Nephron (organoid): ENCODE measurements around the gene WFDC12.
A peak's percentile ranks its signal among the peaks of the same experiment; 100 is the strongest.

Experiments
- H3K27ac Mint-ChIP-seq, 3 experiments: 2 replicates each; pipeline ENCODE4 v1.8.0; 2020; ENCODE audit warnings: mixed read lengths in 3 of 3, mild to moderate bottlenecking in 2 of 3, moderate library complexity in 1 of 3
- H3K27me3 Mint-ChIP-seq: 2 replicates; pipeline ENCODE4 v1.8.0; 2021; ENCODE audit warnings: low read depth, mild to moderate bottlenecking, moderate library complexity, mixed read lengths
- H3K36me3 Mint-ChIP-seq: 2 replicates; pipeline ENCODE4 v1.8.0; 2020; ENCODE audit warnings: low read depth, mixed read lengths
- H3K4me1 Mint-ChIP-seq: 2 replicates; pipeline ENCODE4 v1.8.0; 2020; ENCODE audit warnings: mixed read lengths
- H3K4me3 Mint-ChIP-seq, 3 experiments: 2 replicates each; pipeline ENCODE4 v1.8.0; 2020; ENCODE audit warnings: mild to moderate bottlenecking in 3 of 3, mixed read lengths in 3 of 3, moderate library complexity in 2 of 3
- H3K9me3 Mint-ChIP-seq: 2 replicates; pipeline ENCODE4 v1.8.0; 2020; ENCODE audit warnings: mixed read lengths
- TF ChIP-seq, protein P1 (sequence below), 3 experiments: fragments of 200-600 bp; sonication (generic); IDR thresholded peaks; one replicate each; pipeline ENCODE4 v1.5.0; 2021; ENCODE audit warnings: antibody characterized with exemption in 3 of 3; ENCODE audit not compliant: unreplicated experiment in 3 of 3

Gene WFDC12

DNA sequence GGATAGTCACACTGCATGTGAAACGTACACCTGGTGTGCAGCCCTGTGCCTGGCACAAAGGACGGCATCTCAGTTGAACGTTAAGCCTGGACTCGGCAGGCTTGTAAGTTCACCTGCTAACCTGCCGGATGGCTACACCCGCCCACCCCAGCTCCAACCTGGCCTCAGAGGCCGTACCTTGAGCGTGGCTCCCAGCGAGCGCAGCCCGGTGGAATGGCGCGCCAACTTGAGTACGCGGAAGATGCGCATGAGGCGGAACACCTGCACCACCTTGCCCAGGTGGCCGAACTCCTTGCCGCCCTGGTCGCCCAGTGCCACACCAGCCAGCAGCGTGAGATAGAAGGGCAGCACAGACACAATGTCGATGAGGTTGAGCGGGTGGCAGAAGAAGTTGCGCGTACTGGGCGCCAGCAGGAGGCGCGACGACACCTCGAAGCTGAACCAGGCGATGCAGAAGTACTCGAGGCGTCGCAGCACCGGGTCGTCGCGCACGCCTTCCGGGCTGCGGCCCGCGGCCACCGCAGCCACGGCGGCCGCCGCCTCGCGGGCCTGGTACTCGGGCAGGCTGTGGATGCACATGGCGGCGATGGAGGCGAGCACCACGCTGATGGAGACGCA, 26.7 kb downstream of the WFDC12 start:
- peak overlapping the region in 1 of 3 experiments; percentile 29 for H3K4me3 Mint-ChIP-seq
- no peak overlapping the region for H3K27ac Mint-ChIP-seq
- TF ChIP-seq, protein P1, sequence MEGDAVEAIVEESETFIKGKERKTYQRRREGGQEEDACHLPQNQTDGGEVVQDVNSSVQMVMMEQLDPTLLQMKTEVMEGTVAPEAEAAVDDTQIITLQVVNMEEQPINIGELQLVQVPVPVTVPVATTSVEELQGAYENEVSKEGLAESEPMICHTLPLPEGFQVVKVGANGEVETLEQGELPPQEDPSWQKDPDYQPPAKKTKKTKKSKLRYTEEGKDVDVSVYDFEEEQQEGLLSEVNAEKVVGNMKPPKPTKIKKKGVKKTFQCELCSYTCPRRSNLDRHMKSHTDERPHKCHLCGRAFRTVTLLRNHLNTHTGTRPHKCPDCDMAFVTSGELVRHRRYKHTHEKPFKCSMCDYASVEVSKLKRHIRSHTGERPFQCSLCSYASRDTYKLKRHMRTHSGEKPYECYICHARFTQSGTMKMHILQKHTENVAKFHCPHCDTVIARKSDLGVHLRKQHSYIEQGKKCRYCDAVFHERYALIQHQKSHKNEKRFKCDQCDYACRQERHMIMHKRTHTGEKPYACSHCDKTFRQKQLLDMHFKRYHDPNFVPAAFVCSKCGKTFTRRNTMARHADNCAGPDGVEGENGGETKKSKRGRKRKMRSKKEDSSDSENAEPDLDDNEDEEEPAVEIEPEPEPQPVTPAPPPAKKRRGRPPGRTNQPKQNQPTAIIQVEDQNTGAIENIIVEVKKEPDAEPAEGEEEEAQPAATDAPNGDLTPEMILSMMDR (IDR thresholded peaks at IDR 0.05; ENCODE audit: unreplicated experiment in 3 of 3) = no peak
- H3K4me1 Mint-ChIP-seq = no peaks in the 10 kb centered on the region
- H3K27me3 Mint-ChIP-seq = peaks cover 68% of the 10 kb centered on the region
- H3K36me3 Mint-ChIP-seq = no peaks in the 10 kb centered on the region
- H3K9me3 Mint-ChIP-seq = no peaks in the 10 kb centered on the region

DNA sequence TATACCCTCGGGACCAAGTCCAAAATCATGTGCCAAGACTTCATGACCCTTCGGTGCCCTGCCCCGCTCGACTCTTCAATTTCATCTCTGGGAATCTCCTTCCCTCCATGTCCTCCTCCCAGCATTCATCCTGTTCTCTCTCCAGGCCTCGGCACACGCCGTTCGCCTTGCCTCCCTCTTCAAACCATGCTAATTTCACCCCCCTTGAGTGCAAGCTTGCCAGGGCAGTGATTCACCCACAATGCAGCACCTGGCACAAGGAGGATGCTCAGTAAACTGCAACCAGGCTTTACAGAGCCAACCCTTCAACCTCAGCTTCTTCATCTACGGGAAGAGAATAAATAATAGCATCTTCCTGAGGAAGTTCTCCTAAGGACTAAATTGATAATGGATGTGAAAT, 27.5 kb downstream of the WFDC12 start:
- TF ChIP-seq, protein P1 (IDR thresholded peaks at IDR 0.05; ENCODE audit: unreplicated experiment in 3 of 3) = no peak
- Mint-ChIP-seq H3K27ac (no peak overlapping the region), H3K4me1 (no peaks in the 10 kb centered on the region), H3K9me3 (no peaks in the 10 kb centered on the region), H3K27me3 (peaks cover 60% of the 10 kb centered on the region), H3K36me3 (no peaks in the 10 kb centered on the region), H3K4me3 (no peak overlapping the region)

DNA sequence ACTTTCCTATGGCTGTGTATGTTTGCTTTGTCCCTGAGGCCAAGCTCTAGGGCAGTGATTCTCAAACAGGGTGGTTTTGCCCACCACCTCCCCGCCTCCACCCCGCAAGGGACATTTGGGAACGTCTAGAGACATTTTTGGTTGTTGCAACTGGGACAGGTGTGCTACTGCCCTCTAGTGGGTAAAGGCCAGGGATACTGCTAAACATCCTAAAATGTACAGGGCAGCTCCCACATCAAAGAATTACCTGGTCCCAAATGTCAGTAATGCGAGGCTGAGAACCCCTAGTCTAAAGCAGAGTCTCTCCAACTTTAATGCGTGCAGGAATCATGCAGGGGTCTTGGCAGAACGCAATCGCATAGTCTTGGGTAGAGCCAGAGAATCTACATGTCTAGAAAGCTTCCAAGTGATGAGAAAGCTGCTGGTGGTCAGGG, 28.4 kb downstream of the WFDC12 start:
- no peaks in the 10 kb centered on the region for H3K4me1 Mint-ChIP-seq
- no peaks in the 10 kb centered on the region for H3K9me3 Mint-ChIP-seq
- peaks cover 51% of the 10 kb centered on the region for H3K27me3 Mint-ChIP-seq
- TF ChIP-seq, protein P1 (IDR thresholded peaks at IDR 0.05; ENCODE audit: unreplicated experiment in 3 of 3) = peak; percentile 66 to 68 (median 68)
- H3K36me3 Mint-ChIP-seq = no peaks in the 10 kb centered on the region
- H3K27ac Mint-ChIP-seq = no peak overlapping the region
- no peak overlapping the region for H3K4me3 Mint-ChIP-seq

DNA sequence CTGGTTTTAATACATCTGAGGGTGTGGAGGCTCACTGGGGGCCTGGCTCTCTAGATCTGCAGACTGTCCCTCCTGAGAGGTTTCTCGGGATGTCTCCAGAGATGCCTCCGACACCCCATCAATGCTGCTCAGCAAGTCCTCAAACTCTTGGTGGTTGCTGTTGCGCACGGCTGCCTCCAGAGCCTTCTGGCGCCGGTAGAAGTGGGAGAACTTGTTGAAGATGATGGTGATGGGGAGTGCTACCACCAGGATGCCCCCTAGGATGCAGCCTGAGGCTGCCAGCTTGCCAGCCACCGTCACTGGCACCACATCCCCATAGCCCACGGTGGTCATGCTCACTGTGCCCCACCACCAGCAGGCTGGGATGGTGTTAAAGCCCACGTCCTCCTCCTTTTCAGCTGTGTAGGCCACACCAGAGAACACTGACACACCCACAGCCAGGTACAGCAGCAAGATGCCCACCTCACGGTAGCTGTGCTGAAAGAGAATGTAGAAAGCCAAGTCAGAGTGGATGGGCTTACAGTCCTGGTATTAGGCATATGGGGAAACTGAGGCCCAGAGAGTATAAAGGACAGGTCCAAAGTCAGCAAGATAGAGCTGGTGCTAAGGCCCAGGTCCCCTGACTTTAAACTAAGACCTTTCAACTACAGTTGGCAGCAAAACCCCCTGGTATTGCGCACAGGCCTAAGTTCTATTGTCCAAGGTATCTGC, 29.2 kb downstream of the WFDC12 start:
- H3K27me3 Mint-ChIP-seq = peaks cover 43% of the 10 kb centered on the region
- no peak overlapping the region for H3K27ac Mint-ChIP-seq
- TF ChIP-seq, protein P1 (IDR thresholded peaks at IDR 0.05; ENCODE audit: unreplicated experiment in 3 of 3) = no peak
- no peaks in the 10 kb centered on the region for H3K4me1 Mint-ChIP-seq
- no peaks in the 10 kb centered on the region for H3K36me3 Mint-ChIP-seq
- H3K9me3 Mint-ChIP-seq = no peaks in the 10 kb centered on the region
- H3K4me3 Mint-ChIP-seq = no peak overlapping the region

DNA sequence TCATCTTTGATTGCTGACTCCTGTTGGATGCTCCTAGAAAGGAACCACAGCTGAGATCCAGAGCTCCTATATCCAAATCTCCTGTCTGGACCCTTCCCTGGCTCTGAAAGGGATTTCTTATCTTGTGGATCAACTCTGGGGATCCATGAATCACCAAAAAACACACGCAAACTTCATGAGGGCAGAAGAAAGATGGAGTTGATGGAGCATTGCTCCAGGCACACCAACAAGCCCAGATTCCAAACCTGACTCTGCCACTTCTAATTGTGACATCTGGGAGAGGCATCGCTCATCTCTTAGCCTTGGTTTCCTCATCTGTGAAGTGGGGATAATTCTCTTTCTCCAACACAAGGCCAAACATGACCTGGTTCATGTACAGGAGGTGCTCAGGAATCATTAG, 30.1 kb downstream of the WFDC12 start:
- Mint-ChIP-seq H3K27ac (no peak overlapping the region), H3K36me3 (no peaks in the 10 kb centered on the region), H3K9me3 (no peaks in the 10 kb centered on the region), H3K4me3 (no peak overlapping the region), H3K27me3 (peaks cover 35% of the 10 kb centered on the region), H3K4me1 (no peaks in the 10 kb centered on the region)
- TF ChIP-seq, protein P1 (IDR thresholded peaks at IDR 0.05; ENCODE audit: unreplicated experiment in 3 of 3) = no peak

DNA sequence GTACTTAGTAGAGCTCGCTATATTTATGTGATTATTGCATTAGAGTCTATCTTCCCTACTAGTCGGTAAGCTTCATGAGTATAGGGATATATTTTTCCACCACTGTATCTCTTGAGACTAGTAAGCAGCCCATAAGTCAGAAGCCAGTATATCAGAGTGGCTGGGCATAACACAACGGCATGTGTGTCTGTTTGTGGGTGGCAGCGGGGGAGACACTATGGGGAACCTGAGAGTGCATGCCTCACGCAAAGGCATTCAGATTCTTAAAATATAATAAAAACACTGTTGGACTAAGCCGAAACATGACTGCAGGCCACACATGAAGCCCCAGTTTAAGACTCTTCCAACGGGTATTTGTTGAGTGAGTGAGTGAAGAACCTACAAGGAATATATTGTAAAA, 31.4 kb downstream of the WFDC12 start:
- Mint-ChIP-seq H3K36me3 (no peaks in the 10 kb centered on the region), H3K27me3 (peaks cover 27% of the 10 kb centered on the region), H3K4me3 (no peak overlapping the region), H3K4me1 (peaks cover 9% of the 10 kb centered on the region), H3K27ac (no peak overlapping the region), H3K9me3 (no peaks in the 10 kb centered on the region)
- TF ChIP-seq, protein P1 (IDR thresholded peaks at IDR 0.05; ENCODE audit: unreplicated experiment in 3 of 3) = no peak
